ENCODE measurements around the gene MARK3. TPM values are rescaled to one million over a fixed set of nuclear protein-coding genes. Genes with fewer than 3 reads are reported as not detected.
A peak's percentile ranks its signal among the peaks of the same experiment; 100 is the strongest.

MARK3 gene
- total RNA-seq, 2 experiments from 2014 or later, result 107 TPM

DNA sequence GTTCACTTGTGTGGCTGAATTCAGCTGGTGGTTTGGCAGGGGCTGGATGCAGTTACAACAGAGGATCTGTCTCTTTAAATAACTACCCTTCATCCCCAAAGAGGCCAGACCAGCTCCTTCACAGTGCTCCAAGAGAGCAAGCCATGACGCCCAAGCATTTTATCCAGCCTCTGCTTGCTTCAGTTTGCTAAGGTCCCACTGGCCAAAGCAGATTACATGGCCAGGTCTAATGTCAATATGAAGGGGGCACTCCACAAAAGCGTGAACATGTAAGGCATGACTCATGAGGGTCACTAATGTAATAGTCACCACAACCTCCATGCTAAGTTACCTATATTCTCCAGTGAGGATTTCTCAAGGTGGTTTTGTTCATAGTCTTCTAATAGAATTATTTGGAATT, 62.9 kb downstream of the MARK3 start:
- Histone ChIP-seq H3K27me3 (ENCODE audit: control insufficient read depth in 1 of 2, insufficient read depth in 2 of 2, low read length in 2 of 2) (no peaks in the 10 kb centered on the region), H3K4me3 (ENCODE audit: low read length) (no peak overlapping the region), H3K36me3 (ENCODE audit: insufficient read depth, low read length) (peaks cover 11% of the 10 kb centered on the region), H3K9me3 (ENCODE audit: control insufficient read depth in 1 of 2, insufficient read depth in 1 of 2, low read length in 2 of 2) (no peaks in the 10 kb centered on the region), H3K4me1 (ENCODE audit: insufficient read depth, low read length) (no peaks in the 10 kb centered on the region), H3K27ac (ENCODE audit: low read depth in 1 of 2, low read length in 2 of 2) (no peak overlapping the region)
- POLR2A ChIA-PET, result no interaction called here
- CTCF ChIA-PET, result interaction anchor here (1.1 kb wide), 1 partner anchor 20 kb away, joined by 3 read pairs; no protein-coding TSS in a partner anchor
- no peak for DNase-seq
- no peaks in the 10 kb centered on the region for H3K9me3 Mint-ChIP-seq
- no peak overlapping the region for H3K4me3 Mint-ChIP-seq
- intact Hi-C loops (cut with DNase I, micrococcal nuclease), result no loop called here
- H3K27ac Mint-ChIP-seq, result no peak overlapping the region
- no peak for ATAC-seq (ENCODE audit: poor library complexity)
- H3K4me1 Mint-ChIP-seq (ENCODE audit: low read depth), result peaks cover 73% of the 10 kb centered on the region
- no peaks in the 10 kb centered on the region for H3K27me3 Mint-ChIP-seq
- TF ChIP-seq, protein P1, sequence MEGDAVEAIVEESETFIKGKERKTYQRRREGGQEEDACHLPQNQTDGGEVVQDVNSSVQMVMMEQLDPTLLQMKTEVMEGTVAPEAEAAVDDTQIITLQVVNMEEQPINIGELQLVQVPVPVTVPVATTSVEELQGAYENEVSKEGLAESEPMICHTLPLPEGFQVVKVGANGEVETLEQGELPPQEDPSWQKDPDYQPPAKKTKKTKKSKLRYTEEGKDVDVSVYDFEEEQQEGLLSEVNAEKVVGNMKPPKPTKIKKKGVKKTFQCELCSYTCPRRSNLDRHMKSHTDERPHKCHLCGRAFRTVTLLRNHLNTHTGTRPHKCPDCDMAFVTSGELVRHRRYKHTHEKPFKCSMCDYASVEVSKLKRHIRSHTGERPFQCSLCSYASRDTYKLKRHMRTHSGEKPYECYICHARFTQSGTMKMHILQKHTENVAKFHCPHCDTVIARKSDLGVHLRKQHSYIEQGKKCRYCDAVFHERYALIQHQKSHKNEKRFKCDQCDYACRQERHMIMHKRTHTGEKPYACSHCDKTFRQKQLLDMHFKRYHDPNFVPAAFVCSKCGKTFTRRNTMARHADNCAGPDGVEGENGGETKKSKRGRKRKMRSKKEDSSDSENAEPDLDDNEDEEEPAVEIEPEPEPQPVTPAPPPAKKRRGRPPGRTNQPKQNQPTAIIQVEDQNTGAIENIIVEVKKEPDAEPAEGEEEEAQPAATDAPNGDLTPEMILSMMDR (IDR thresholded peaks at IDR 0.05), result no peak
- peaks cover 43% of the 10 kb centered on the region for H3K36me3 Mint-ChIP-seq (ENCODE audit: low read depth)

DNA sequence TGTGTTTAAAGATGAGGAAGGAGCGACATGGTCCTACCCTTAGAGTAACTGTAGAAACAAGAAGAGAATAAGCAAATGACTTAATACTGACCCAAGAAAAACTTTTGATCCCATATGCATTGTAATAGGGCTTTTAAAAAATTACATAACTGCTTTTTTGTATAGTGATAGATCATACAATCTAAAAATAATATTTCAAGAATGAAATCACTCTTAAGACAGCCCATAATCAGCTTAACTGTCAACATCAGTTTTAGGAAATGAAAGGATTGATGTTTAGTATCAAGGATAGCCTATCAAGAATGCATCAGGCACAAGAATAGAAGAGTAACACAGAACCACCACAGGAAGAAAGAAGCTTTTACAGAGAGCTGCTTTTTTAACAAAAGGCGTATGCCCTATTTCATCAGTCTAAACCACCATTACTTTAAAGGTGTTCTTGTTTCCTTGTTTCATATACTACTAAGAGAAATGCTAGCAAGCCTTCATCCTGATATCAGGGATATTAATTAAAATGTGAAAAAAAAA, 64.5 kb downstream of the MARK3 start:
- H3K27me3 Mint-ChIP-seq, result no peaks in the 10 kb centered on the region
- no peak overlapping the region for H3K4me3 Mint-ChIP-seq
- Histone ChIP-seq H3K27ac (ENCODE audit: low read depth in 1 of 2, low read length in 2 of 2) (no peak overlapping the region), H3K4me1 (ENCODE audit: insufficient read depth, low read length) (no peaks in the 10 kb centered on the region), H3K9me3 (ENCODE audit: control insufficient read depth in 1 of 2, insufficient read depth in 1 of 2, low read length in 2 of 2) (no peaks in the 10 kb centered on the region), H3K36me3 (ENCODE audit: insufficient read depth, low read length) (peaks cover 18% of the 10 kb centered on the region), H3K4me3 (ENCODE audit: low read length) (no peak overlapping the region), H3K27me3 (ENCODE audit: control insufficient read depth in 1 of 2, insufficient read depth in 2 of 2, low read length in 2 of 2) (no peaks in the 10 kb centered on the region)
- intact Hi-C loops (cut with DNase I, micrococcal nuclease), result loop anchor here in 1 of 2 experiments (10.0 kb wide), 1 partner anchor 45 kb away; no protein-coding TSS in a partner anchor
- H3K9me3 Mint-ChIP-seq, result no peaks in the 10 kb centered on the region
- ATAC-seq (ENCODE audit: poor library complexity) (no peak), DNase-seq (no peak)
- ChIA-PET CTCF (interaction anchor here (1.1 to 2.0 kb wide), 3 partner anchors 10 to 50 kb away, joined by 3 to 5 read pairs (median 4); no protein-coding TSS in a partner anchor), POLR2A (interaction anchor here (0.6 to 0.8 kb wide), 2 partner anchors 10 to 157 kb away, joined by 3 read pairs; no protein-coding TSS in a partner anchor)
- H3K4me1 Mint-ChIP-seq (ENCODE audit: low read depth), result peaks cover 65% of the 10 kb centered on the region
- peak overlapping the region; percentile 38 for H3K27ac Mint-ChIP-seq
- peaks cover 44% of the 10 kb centered on the region for H3K36me3 Mint-ChIP-seq (ENCODE audit: low read depth)
- TF ChIP-seq, protein P1 (IDR thresholded peaks at IDR 0.05), result no peak

GRCh38 chr14:103450416-103450815, 65.2 kb downstream of the MARK3 start:
- ChIA-PET CTCF (interaction anchor here (1.1 to 2.0 kb wide), 3 partner anchors 9 to 50 kb away, joined by 3 to 5 read pairs (median 4); no protein-coding TSS in a partner anchor), POLR2A (interaction anchor here (0.6 kb wide), 1 partner anchor 156 kb away, joined by 3 read pairs; no protein-coding TSS in a partner anchor)
- Mint-ChIP-seq H3K36me3 (ENCODE audit: low read depth) (peaks cover 49% of the 10 kb centered on the region), H3K27me3 (no peaks in the 10 kb centered on the region), H3K4me1 (ENCODE audit: low read depth) (peaks cover 58% of the 10 kb centered on the region), H3K4me3 (no peak overlapping the region), H3K9me3 (no peaks in the 10 kb centered on the region), H3K27ac (peak overlapping the region; percentile 38)
- no peak for DNase-seq
- Histone ChIP-seq H3K36me3 (ENCODE audit: insufficient read depth, low read length) (peaks cover 22% of the 10 kb centered on the region), H3K4me1 (ENCODE audit: insufficient read depth, low read length) (no peaks in the 10 kb centered on the region), H3K27me3 (ENCODE audit: control insufficient read depth in 1 of 2, insufficient read depth in 2 of 2, low read length in 2 of 2) (no peaks in the 10 kb centered on the region), H3K27ac (ENCODE audit: low read depth in 1 of 2, low read length in 2 of 2) (no peak overlapping the region), H3K4me3 (ENCODE audit: low read length) (no peak overlapping the region), H3K9me3 (ENCODE audit: control insufficient read depth in 1 of 2, insufficient read depth in 1 of 2, low read length in 2 of 2) (no peaks in the 10 kb centered on the region)
- ATAC-seq (ENCODE audit: poor library complexity), result no peak
- TF ChIP-seq, protein P1 (IDR thresholded peaks at IDR 0.05), result no peak
- intact Hi-C loops (cut with DNase I, micrococcal nuclease), result loop anchor here in 1 of 2 experiments (10.0 kb wide), 1 partner anchor 46 kb away; no protein-coding TSS in a partner anchor
